Pancreas (tissue), 10 donors: ENCODE measurements around the gene PRUNE1. TPM values are rescaled to one million over a fixed set of nuclear protein-coding genes. Genes with fewer than 3 reads are reported as not detected.

ENCODE experiments used
- ATAC-seq, 4 donors: fragments of 200-7000 bp; cut with Tn5 transposase; one replicate each; pipeline versions ENCODE4 v1.8.0 to v1.9.1; 2020; ENCODE audit warnings: mild to moderate bottlenecking in 4 of 4, moderate library complexity in 4 of 4
- DNase-seq, 6 donors: peaks; one replicate each; pipeline ENCODE4 v3.0.0-alpha.2; 2020
- FAIRE-seq: peaks from 2 replicates; lab custom pipeline; 2012; peaks lifted over from hg19 to GRCh38; lab: Jason Lieb, UNC
- H3K27ac ChIP-seq, 4 donors: fragments of 200-600 bp; sonication (generic); 1 replicate in 3 of 4; 2 replicates in 1 of 4; pipeline versions ENCODE4 v1.5.0 to v1.8.0; 2020
- H3K27me3 ChIP-seq, 4 donors: fragments of 200-600 bp; one replicate each; pipeline ENCODE4 v1.8.0; 2021
- H3K36me3 ChIP-seq, 3 donors: fragments of 200-600 bp; sonication (generic) in 1 of 3; one replicate each; pipeline versions ENCODE4 v1.5.0 to v1.8.0; 2020 to 2021
- H3K4me1 ChIP-seq, 3 donors: fragments of 200-600 bp; one replicate each; pipeline ENCODE4 v1.8.0; 2021
- H3K4me3 ChIP-seq, 4 donors: fragments of 200-600 bp; sonication (generic) in 2 of 4; one replicate each; pipeline versions ENCODE4 v1.5.0 to v1.8.0; 2020 to 2021
- H3K9me3 ChIP-seq, 4 donors: fragments of 200-600 bp; one replicate each; pipeline ENCODE4 v1.8.0; 2021
- CTCF ChIP-seq, 4 donors: fragments of 200-600 bp; sonication (generic) in 3 of 4; IDR thresholded peaks; one replicate each; pipeline versions ENCODE4 v1.5.0 to v1.8.0; 2021; ENCODE audit warnings: antibody characterized with exemption in 4 of 4
- WGBS, 2 donors: extraction: QIAGEN DNeasy Blood & Tissue Kit; methylation state at CpG; one replicate each; pipeline ENCODE4 v1.1.7; 2013; 5-methylcytosine and 5-hydroxymethylcytosine counted together
- intact Hi-C, 3 donors: fragments of 100-400 bp; cut with DNase I; formaldehyde crosslinking; loops; one replicate each; pipeline versions ENCODE4 v1.11.1 to v1.14.2; 2022
- polyA plus RNA-seq, 2 donors: library from polyadenylated mRNA; stranded (reverse); fragments of 200-250 nt; gene quantifications; one replicate each; pipeline ENCODE4 v1.2.3, GENCODE V29; 2013
- total RNA-seq, 6 donors: library from RNA; stranded (reverse); fragmentation: NEBNext Ultra II Directional in 4 of 6; extraction: Animal tissue kit (Norgen Biotek cat#: 25700) in 4 of 6; gene quantifications; one replicate each; pipeline versions ENCODE4 v1.2.1 to v1.2.4, GENCODE V29; 2021 to 2023
- donor health status: healthy with polysubstance abuse.
- donor health status: DM: no; HTN: no; CAD: no; lungs with moderate emphysema.
- donor health status: DM: no; HTN: no; CAD: no.
- donor health status: control.
- donor health status: control.
- donor health status: Bipolar disorder and iron deficiency.
- donor health status: DM: yes; HTN: yes; CAD: no.
- donor health status: DM: no; HTN: no; CAD: no.
- donor health status: DM: no; HTN: no; CAD: no.
- donor health status: DM: yes; HTN: yes; CAD: no.

The PRUNE1 gene
- total and polyA plus RNA-seq, 8 donors: 6.4 to 16.7 (median 8.1) TPM

GRCh38 chr1:150969626-150970025 lies 38.6 kb upstream of the PRUNE1 start:
- peaks cover 16 to 35% (median 23%) of the 10 kb centered on the region in 3 donors for H3K4me1 ChIP-seq
- H3K27ac ChIP-seq: peak overlapping the region in 2 of 4 donors; percentile 13 to 29
- intact Hi-C loops: no loop called here
- DNase-seq (no peak), FAIRE-seq (no peak), ATAC-seq (no peak)
- WGBS, 2 donors: 74 to 81% methylated on average over 3 of the region's 3 CpGs
- H3K27me3 ChIP-seq: no peaks in the 10 kb centered on the region
- H3K4me3 ChIP-seq: no peak overlapping the region
- no peaks in the 10 kb centered on the region for H3K9me3 ChIP-seq
- no peak for TF ChIP-seq CTCF (IDR thresholded peaks at IDR 0.05)
- H3K36me3 ChIP-seq: peaks cover 0 to 42% (median 34%) of the 10 kb centered on the region in 3 donors

- H3K27me3 ChIP-seq: no peaks in the 10 kb centered on the region
- intact Hi-C loops: no loop called here
- peak overlapping the region in 2 of 4 donors; percentile 14 to 72 for H3K4me3 ChIP-seq
- peak overlapping the region; percentile 28 to 91 (median 63) for H3K27ac ChIP-seq
- ATAC-seq: peak; percentile 57 to 80 (median 76)
- peak; percentile 72 to 90 (median 85) for DNase-seq
- 24 to 26% methylated on average over 11 of the region's 11 CpGs for WGBS, 2 donors
- no peak for FAIRE-seq
- H3K36me3 ChIP-seq: peaks cover 0 to 29% (median 23%) of the 10 kb centered on the region in 3 donors
- peaks cover 16 to 38% (median 23%) of the 10 kb centered on the region in 3 donors for H3K4me1 ChIP-seq
- H3K9me3 ChIP-seq: no peaks in the 10 kb centered on the region
- no peak for TF ChIP-seq CTCF (IDR thresholded peaks at IDR 0.05)
These were observed 37.3 kb upstream of the PRUNE1 start for GRCh38 chr1:150970808-150971582.

GRCh38 chr1:150971583-150972416 lies 36.4 kb upstream of the PRUNE1 start:
- peaks cover 16 to 38% (median 23%) of the 10 kb centered on the region in 3 donors for H3K4me1 ChIP-seq
- no peak for TF ChIP-seq CTCF (IDR thresholded peaks at IDR 0.05)
- FAIRE-seq: no peak
- no peaks in the 10 kb centered on the region for H3K9me3 ChIP-seq
- no peaks in the 10 kb centered on the region for H3K27me3 ChIP-seq
- intact Hi-C loops: no loop called here
- H3K4me3 ChIP-seq: peak overlapping the region in 2 of 4 donors; percentile 14 to 72
- peak overlapping the region; percentile 18 to 91 (median 58) for H3K27ac ChIP-seq
- DNase-seq: peak in 3 of 6 donors; percentile 26 to 39 (median 38)
- peaks cover 0 to 21% (median 16%) of the 10 kb centered on the region in 3 donors for H3K36me3 ChIP-seq
- 56 to 58% methylated on average over 6 of the region's 6 CpGs for WGBS, 2 donors
- ATAC-seq: peak in 1 of 4 donors; percentile 9

GRCh38 chr1:150972417-150972940 lies 35.8 kb upstream of the PRUNE1 start:
- DNase-seq (peak in 3 of 6 donors; percentile 29 to 53 (median 53)), ATAC-seq (peak in 1 of 4 donors; percentile 11), FAIRE-seq (no peak)
- TF ChIP-seq CTCF (IDR thresholded peaks at IDR 0.05): no peak
- Histone ChIP-seq H3K4me1 (peaks cover 16 to 43% (median 23%) of the 10 kb centered on the region in 3 donors), H3K27ac (peak overlapping the region; percentile 18 to 91 (median 58)), H3K36me3 (peaks cover 0 to 14% (median 9%) of the 10 kb centered on the region in 3 donors), H3K4me3 (peak overlapping the region in 3 of 4 donors; percentile 72 to 77 (median 74)), H3K9me3 (no peaks in the 10 kb centered on the region), H3K27me3 (no peaks in the 10 kb centered on the region)
- intact Hi-C loops: no loop called here
- WGBS, 2 donors: 35 to 39% methylated on average over 4 of the region's 4 CpGs
